NCI-H1930 (cell line): ENCODE data around the gene HMGXB3.

ENCODE experiments used
- DNase-seq, 2 experiments: peaks; one replicate each; lab custom pipeline; 2025; lab: John Stamatoyannopoulos, UW

Gene HMGXB3, protein sequence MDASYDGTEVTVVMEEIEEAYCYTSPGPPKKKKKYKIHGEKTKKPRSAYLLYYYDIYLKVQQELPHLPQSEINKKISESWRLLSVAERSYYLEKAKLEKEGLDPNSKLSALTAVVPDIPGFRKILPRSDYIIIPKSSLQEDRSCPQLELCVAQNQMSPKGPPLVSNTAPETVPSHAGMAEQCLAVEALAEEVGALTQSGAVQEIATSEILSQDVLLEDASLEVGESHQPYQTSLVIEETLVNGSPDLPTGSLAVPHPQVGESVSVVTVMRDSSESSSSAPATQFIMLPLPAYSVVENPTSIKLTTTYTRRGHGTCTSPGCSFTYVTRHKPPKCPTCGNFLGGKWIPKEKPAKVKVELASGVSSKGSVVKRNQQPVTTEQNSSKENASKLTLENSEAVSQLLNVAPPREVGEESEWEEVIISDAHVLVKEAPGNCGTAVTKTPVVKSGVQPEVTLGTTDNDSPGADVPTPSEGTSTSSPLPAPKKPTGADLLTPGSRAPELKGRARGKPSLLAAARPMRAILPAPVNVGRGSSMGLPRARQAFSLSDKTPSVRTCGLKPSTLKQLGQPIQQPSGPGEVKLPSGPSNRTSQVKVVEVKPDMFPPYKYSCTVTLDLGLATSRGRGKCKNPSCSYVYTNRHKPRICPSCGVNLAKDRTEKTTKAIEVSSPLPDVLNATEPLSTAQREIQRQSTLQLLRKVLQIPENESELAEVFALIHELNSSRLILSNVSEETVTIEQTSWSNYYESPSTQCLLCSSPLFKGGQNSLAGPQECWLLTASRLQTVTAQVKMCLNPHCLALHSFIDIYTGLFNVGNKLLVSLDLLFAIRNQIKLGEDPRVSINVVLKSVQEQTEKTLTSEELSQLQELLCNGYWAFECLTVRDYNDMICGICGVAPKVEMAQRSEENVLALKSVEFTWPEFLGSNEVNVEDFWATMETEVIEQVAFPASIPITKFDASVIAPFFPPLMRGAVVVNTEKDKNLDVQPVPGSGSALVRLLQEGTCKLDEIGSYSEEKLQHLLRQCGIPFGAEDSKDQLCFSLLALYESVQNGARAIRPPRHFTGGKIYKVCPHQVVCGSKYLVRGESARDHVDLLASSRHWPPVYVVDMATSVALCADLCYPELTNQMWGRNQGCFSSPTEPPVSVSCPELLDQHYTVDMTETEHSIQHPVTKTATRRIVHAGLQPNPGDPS (N-terminal part only)

DNA sequence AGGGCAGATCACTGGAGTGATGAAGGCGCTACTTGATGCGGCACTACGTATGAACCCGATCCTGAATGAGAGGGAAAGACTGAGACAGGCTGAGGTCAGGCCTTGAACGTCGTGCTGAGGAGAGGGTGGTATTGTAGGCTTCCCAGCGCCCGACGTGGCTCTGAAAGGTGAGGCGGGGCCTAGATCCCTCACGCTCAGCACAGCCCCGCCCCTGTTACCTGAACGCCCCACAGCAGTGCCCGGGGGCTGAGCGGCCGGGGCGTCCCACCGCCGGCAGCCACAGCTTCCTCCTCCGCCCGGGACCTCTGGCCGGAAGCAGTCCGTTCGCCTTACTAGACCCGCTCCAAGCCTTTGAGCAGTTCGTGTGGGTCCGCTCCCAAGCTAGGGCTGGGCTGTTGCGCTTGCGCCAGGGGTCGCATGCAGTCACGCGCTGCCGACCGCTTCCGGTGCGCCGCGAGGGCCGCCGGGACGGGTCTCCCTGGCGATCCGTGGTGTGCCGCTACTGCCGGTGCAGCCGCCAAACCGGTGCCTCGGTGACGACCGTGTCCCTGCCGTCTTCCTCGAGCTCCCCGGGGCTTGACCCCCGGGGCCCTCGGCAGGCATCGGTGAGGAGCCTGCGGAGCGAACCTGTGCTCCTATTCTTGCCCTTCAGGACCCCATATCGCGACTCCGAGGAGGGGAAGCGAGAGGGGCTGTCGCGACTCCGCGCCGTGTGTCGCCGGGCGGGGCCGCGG, at the start of gene HMGXB3, which contains the start of gene TIGD6:
Gene HMGXB3, plus strand, starts transcription at position 484 of the 734 bp plus-strand sequence. CDS start 4,114 bp downstream, outside the sequence.
Gene TIGD6, minus strand, starts transcription at position 399 of the 734 bp plus-strand sequence. CDS start 4,306 bp downstream, outside the sequence.
- DNase-seq, result peak; percentile 79 to 80

DNA sequence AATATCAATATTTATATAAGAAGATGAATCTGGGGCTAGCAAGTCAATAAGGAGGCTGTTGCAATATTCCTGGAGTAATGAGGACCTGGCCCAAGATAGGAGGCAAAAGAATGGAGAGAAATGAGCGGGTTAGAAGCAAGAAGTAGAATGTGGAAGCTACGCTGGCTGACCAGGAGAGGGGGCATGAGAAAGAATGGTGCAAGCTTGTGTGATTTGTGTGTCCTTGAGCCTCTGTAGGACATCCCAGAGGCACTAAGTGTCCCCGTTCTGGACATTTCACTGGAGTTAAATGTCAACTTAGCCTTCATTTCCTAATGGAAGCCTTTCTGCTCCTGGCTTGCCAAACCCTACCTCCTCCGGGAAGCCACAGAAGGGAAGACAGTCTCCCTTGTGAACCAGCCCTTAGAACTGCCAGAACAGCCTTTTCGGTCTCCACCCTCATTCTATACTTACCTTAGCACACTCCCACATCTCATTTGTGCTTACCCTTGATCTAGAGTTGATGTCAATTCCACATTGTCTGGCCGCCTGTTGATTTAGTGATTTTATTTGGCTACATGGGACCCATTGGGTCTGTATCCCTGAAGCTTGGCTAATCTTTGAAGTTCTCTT, 49.3 kb upstream of the HMGXB3 start:
- no peak for DNase-seq

DNA sequence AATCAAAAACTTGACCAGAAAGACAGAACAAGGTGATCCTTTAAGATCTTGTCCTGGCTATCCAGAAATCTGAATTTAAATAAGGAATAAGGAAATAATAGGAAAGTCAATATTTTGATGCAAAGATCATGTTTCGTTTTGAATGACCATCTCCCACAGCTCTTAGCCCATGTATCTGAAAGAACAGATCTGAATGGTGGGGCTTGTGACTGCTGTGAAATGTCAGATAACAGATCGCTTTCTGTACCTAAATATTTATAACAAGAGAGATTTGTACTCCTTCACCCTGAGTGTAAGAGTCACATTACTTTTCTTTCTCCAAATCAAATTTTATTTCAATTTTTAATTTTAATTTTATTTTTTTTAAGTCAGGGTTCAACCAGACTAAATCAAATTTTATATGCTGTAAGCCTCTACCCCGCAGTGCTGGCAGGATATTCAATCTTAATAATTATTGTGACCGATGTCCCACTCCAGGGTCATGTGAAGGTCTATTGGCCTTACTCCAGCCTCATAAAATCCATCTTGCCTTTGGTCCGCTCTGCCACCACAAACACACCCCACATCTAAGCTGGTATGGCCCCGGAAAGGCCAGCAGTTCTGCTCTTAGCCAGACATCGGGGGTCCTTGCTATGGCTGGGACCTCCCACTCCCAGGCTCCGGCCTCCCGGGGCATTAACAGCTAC, 47.0 kb upstream of the HMGXB3 start:
- no peak for DNase-seq

DNA sequence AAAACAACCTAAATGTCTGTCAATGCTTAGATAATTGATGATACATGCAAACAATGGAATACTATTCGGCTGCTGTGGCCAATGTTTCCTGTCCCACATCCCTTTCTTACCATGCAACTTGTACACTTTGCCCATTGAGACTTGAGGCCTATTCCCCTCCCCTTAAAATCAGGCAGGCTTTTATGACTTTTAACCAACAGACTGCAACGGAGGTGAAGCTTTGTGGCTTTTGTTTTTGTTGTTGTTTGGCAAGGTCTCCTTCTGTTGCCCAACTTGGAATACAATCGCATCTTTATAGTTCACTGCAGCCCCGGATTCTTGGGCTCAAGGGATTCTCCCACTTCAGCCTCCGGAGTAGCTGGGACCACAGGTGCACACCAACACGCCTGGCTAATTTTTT, 45.7 kb upstream of the HMGXB3 start:
- no peak for DNase-seq

DNA sequence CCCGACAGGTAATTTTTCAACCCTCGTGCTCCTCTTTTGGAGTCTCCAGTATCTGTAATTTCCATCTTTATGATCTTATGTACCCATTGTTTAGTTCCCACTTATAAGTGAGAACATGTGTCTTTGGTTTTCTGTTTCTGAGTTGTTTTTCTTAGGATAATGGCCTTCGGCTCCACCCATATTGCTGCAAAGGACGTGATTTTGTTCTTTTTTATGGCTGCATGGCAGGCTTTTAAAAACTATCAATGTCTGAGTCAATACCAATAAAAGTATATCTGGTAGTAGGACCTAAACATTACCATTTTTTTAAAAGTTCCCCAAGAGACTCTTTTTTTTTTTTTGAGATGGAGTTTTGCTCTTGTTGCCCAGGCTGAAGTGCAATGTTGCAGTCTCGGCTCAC, 43.9 kb upstream of the HMGXB3 start:
- DNase-seq, result no peak

DNA sequence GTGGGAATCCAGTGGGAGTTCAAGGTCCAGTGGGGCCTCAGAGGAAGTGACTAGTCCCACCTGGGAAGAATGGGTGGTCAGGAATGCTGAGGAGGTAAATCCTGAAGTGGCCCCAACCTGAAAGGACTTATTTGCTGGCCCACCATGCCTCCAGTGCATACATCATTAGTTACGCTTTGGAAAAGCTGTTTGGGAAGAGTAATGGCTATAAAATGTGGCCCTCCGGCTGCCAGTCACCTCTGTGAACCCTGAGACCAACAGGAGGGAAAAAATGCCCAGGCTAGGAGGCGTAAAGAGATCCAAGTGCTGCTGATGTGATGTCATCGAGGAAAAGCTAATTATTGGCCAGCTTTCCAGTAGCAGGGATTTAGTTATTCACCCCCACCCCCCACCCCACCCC, 42.7 kb upstream of the HMGXB3 start:
- DNase-seq, result no peak

DNA sequence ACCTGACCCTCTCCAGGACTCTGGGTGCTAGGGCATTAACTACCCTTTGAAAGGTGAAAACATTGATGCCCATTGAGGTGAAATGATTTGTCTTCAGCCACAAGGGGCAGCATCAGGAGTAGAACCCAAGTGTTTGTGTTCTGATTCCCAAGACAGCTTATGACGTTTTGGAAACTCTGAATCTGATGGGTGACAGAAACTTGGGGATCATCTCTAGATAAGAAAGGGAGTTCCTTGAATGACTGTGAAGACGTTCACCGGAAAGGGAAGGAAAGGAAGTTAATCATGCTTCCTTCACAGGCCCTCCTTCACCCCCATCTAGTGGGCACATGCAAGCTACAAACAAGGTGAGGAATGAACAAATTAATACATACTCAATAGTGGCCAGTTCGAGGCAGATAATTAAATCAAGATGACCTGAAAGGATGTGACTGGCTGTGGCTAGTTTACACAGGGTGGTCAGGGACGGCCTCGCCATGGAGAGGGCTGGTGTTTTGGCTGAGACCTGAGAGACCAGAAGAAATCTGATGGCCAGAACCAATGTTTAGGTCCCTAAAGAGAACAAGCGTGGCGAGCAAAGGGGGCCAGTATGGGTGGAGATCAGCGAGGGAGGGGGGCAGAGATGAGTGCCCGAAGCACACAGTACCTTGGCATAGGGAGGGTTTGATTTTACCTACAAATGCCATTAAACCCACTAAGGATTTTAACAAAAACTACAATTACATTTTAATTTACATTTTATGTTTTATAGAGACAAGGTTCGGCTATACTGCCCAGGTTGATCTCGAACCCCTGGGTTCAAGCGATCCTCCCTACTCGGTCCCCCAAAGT, 40.9 kb upstream of the HMGXB3 start:
- DNase-seq, result peak in 1 of 2 experiments; percentile 7

DNA sequence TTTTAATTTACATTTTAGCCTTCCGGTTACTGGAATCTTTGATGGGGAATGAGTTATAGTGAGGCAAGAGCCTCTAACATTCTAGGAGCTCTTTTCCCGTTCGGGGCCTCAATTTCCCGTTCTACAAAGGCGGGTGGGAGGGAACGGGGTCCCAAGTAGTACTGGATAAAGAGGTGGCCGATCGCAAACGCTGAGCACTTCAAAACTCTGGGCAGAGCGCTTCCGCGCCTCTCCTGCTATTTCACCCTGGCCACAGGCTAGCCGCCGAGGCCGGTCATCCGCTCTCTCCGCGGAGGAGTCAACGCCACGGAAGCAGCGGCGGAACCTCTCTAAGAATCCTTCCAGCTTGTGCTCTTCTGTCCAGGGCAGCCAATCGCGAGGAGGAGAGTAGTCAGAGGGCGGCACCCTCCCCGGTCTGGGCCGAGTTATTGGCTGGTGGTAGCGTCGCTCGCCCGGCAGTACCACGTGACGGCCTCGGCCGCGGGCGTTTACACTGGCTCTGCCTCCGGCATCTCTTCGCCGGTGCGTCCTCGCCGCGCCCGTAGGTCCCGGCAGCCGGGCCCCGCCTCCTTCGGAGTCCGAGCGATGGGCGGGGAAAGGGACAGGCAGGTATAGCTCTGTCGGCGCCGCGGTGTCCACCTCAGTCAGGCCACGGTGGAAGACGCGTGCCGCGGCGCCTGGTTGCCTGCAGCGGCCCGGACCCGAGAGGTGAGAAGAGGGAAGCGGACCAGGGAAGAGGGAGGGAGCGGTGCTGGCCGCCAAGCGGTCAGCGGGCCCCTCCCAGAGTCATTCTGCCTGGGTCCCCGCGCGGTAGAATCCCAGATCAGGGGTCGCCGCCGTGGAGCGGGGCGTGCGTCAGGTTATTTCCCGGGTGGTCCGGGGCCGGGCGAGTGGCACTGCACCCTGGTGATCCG, 40.0 kb upstream of the HMGXB3 start, which contains the start of gene SLC26A2:
Gene SLC26A2, plus strand, starts transcription at position 487 of the 914 bp plus-strand sequence. CDS start 16,895 bp downstream, outside the sequence.
- DNase-seq, result peak; percentile 85

DNA sequence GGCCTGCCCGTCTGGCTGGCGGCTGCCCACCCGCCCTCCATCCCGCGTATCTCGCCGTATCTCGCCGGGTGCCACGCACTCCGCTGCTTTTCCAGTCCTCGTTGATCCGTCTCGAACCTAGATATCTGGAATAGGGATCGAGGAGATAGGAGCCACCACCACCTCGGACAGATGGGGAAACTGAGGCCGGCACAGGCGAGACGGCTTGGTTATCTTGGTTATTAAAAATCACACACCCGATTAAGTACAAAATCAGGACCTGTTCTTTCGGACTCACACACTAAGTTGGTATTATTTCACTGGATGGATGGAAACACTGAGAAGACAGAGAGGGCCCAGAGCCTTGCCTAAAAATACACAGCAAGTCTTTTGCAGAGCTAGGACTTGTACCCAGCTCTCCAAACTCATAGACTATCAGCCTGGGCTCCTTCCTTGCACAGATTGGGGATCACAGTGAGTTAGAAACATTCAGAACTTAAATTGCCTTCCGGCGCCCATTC, 39.3 kb upstream of the HMGXB3 start:
- no peak for DNase-seq

DNA sequence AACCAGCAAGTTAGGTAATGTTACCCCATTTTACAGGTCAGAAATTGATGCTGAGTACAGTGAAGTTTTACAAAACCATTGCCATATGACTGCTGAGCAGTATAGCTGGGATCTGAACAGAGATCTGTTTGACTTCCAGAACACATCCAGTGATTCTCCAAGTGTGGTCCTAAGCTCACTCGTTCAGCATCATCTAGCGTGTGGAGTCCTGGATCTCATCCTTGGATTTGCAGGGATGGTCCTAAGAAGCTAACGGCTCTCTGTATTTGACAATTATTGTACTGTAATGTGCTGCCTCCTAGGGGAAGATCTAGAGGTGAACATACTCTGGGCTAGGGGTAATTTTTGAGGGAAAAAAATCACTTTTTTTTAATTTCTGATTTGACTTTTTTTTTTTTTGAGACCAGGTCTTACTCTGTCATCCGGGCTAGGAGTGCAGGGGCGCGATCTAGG, 38.6 kb upstream of the HMGXB3 start:
- no peak for DNase-seq

DNA sequence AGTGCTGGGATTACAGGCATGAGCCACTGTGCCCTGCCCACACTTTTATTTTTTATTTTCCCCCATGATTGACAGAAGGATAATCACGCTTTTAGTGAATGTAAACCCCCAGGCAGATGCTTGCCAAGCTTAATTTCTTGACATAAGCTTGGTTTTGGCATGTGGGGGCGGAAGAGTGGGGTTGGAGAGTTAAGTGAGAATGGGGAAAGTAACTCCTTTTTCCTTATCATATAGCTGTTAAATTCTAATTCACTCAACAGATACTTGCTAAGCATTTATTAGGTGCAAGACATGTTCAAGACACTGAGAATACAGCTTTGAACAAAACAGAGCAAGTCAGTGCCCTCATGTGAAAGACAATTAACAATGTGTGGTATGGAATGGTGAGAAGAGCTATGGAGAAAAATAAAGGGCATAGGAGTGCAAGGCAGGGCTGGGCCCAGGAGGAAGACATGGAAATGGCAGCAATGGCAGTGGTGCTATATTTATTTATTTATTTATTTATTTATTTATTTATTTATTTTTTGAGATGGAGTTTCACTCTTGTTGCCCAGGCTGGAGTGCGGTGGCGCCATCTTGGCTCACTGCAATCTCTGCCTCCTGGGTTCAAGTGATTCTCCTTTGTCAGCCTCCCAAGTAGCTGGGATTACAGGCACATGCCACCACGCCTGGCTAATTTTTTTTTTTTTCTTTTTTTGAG, 37.8 kb upstream of the HMGXB3 start:
- DNase-seq, result no peak

DNA sequence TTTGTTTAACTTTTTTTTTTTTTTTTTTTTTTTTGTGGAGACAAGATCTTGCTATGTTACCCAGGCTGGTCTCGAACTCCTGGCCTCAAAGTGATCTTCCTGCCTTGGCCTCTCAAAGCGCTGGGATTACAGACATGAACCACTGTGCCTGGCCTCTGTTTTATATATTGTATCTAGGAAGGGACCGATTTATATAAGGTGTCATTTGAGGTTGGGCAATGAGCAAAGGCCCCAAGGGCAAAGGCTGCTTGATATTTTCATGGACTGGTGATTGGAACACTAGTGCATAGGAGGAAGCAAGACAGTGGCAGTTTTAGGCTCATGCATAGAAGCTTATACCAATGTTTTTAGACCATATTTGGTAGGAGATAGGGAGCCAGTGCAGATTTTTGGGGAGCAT, 36.8 kb upstream of the HMGXB3 start:
- no peak for DNase-seq

DNA sequence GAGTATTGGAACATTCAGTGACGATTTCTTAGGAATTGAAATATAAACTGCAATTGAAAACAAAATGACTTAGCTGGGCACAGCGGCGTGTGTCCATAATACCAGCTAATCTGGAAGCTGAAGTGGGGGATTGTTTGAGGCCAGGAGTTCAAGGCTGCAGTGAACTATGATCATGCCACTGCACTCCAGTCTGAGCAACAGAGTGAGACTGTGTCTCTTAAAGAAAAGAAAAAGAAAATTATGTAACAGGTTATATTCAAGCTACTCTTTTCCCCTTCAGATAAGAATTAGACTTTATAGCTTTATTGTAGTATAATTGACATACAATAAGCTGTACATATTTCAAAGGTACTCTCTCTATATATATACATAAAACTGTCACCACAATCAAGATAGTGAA, 33.6 kb upstream of the HMGXB3 start:
- DNase-seq, result no peak

DNA sequence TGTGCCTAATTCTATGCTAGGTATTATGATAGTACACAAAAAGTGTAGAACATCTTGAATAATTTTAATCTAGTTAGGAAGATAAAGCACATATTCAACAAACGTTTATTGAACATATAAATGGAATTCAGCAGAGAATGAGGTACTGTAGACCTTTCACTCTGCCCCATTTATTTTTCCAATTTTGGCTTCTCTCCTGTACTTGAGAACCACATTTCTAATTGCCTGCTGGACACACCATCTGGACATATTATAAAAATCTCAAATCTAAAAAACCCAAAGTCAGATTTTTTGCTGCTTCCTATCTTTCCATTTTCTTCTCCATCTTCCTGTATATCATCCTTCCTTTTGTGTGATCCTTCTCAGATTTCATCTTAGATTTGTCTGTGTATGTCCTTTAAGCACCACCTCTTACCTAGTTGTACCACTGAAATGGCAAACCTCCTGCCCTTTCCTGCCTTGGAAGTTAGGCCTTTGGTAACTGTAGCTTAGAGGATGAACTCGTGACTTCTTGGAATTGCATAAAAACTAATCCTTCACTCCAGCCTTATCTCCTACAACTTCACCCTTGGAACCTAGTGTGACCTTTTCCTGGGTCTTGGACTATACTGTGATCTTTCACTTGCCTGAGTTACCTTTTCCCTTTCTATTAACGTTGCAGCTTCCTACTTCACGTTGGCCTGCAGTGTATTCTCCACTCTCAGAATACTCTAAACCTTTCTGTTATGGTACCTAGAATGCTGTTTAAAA, 31.2 kb upstream of the HMGXB3 start:
- no peak for DNase-seq

DNA sequence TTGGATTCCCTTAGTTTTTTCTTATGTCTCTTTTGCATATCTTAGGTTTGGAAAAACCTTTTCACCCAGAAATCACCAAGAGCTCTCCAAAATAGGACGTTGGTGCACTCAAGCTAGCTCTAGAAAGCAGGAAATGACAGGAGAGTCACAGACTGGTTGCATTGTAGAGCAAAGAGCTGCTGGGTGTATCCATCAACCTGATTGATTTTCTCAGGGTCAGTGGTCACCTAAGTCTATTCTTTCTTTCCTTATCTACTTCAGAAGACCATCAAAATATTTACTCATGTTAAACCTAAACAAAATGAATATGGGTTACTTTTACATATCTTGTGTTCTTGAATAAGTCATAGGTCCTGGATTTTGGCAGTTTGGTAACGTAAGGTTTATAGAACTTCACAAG, 25.1 kb upstream of the HMGXB3 start:
- no peak for DNase-seq

DNA sequence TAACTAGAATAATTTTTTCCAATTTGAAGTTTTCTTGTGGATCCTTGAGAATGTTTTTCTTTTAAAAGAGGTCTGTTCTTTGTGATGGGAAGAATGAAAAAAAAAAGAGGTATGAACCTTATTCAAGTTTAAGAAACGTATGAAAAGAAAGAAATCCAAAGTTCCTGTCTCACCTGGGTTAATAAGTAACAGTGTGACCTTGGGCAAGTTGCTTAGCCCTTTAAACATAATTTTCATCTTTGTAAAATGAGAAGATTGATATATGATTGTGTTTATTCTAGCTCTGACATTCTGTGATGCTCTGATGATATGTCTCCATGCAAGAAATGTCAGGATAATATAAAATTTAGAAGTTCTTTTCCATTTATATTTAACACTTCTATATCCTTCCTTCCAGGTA, 20.6 kb upstream of the HMGXB3 start:
- no peak for DNase-seq

DNA sequence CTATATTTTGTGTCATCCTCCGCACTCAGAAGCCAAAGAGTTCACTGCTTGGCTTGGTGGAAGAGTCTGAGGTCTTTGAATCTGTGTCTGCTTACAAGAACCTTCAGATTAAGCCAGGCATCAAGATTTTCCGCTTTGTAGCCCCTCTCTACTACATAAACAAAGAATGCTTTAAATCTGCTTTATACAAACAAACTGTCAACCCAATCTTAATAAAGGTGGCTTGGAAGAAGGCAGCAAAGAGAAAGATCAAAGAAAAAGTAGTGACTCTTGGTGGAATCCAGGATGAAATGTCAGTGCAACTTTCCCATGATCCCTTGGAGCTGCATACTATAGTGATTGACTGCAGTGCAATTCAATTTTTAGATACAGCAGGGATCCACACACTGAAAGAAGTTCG, 19.3 kb upstream of the HMGXB3 start:
- DNase-seq, result no peak
